Measurements from ENCODE around the gene NDRG2.
"Not testable (repeated sequence)": the region's sequence is repeated elsewhere in the genome, so short reads cannot be mapped to it uniquely, and the experiment has no call there.

The NDRG2 gene

GRCh38 chr14:21003788-21004346 lies 21.0 kb downstream of the NDRG2 start:
- no peak for DNase-seq

- no peak for DNase-seq
Measured at GRCh38 chr14:21001218-21001617, 23.6 kb downstream of the NDRG2 start.

- DNase-seq: no peak
Measured at GRCh38 chr14:20999591-20999990, 25.3 kb downstream of the NDRG2 start.

GRCh38 chr14:20998674-20999366 lies 26.0 kb downstream of the NDRG2 start, which contains the start of gene SLC39A2:
Gene SLC39A2, plus strand, starts transcription at chr14:20999293. Its CDS starts 154 bp downstream, at chr14:20999447.
- no peak for DNase-seq

- no peak for DNase-seq
Measured at GRCh38 chr14:20998139-20998538, 26.7 kb downstream of the NDRG2 start.

GRCh38 chr14:20997564-20997963 lies 27.3 kb downstream of the NDRG2 start:
- no peak for DNase-seq

- DNase-seq: no peak
Measured at GRCh38 chr14:20997115-20997514, 27.7 kb downstream of the NDRG2 start.

GRCh38 chr14:20996521-20996920 lies 28.3 kb downstream of the NDRG2 start:
- DNase-seq: no peak

GRCh38 chr14:20989787-20990600 lies 34.9 kb downstream of the NDRG2 start, which contains the start of gene METTL17:
Gene METTL17, plus strand, starts transcription at chr14:20989980. Its CDS starts 23 bp downstream, at chr14:20990003.
- DNase-seq: peak; percentile 92

- no peak for DNase-seq
Measured at GRCh38 chr14:20989471-20989786, 35.4 kb downstream of the NDRG2 start.

GRCh38 chr14:20988717-20989470 lies 36.0 kb downstream of the NDRG2 start:
- no peak for DNase-seq

GRCh38 chr14:20986811-20987210 lies 38.0 kb downstream of the NDRG2 start:
- no peak for DNase-seq

GRCh38 chr14:20985650-20986049 lies 39.2 kb downstream of the NDRG2 start:
- DNase-seq: not testable (repeated sequence)

GRCh38 chr14:20982646-20983369 lies 42.1 kb downstream of the NDRG2 start:
- DNase-seq: no peak

GRCh38 chr14:20980906-20981305 lies 44.0 kb downstream of the NDRG2 start:
- DNase-seq: no peak

- DNase-seq: no peak
Measured at GRCh38 chr14:20978687-20979086, 46.2 kb downstream of the NDRG2 start.

GRCh38 chr14:20976291-20976690 lies 48.6 kb downstream of the NDRG2 start:
- no peak for DNase-seq

GRCh38 chr14:20973501-20973900 lies 51.4 kb downstream of the NDRG2 start:
- no peak for DNase-seq

GRCh38 chr14:20971705-20972021 lies 53.2 kb downstream of the NDRG2 start:
- DNase-seq: no peak

- DNase-seq: peak; percentile 87
Measured at GRCh38 chr14:20970983-20971704, 53.7 kb downstream of the NDRG2 start.

GRCh38 chr14:20970647-20970982 lies 54.2 kb downstream of the NDRG2 start:
- no peak for DNase-seq

GRCh38 chr14:20969336-20969735 lies 55.5 kb downstream of the NDRG2 start:
- no peak for DNase-seq
